ENCODE results near the gene PLXND1.
"Not testable (repeated sequence)": the region's sequence is repeated elsewhere in the genome, so short reads cannot be mapped to it uniquely, and the experiment has no call there.

Gene PLXND1

DNA sequence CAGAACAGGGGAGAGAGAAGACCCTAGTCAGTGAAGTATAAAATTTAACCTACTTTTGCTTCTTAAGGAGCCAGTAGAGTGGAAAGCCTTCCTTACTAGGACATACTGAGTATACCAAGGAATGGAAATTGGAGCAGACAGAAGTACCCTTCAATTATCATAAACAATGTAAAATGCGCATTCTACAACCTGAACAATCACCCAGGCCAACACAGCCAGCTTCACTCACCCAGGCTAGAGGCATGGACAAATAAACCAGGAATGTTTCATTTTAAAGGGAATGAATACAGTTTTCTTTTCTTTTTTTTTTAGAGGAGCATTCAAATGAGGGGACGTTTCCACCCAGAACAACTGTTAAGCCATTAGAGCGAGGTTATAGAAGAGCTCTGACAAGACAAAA is 41.9 kb upstream of the PLXND1 start:
- TF ChIP-seq CTCF (IDR thresholded peaks at IDR 0.05; ENCODE audit: control insufficient read depth, insufficient read depth, low read depth, low read length, missing control alignments) = no peak
- H3K4me3 ChIP-seq (ENCODE audit: control insufficient read depth, low read depth, low read length) = no peak overlapping the region
- DNase-seq (ENCODE audit: low read depth) = no peak

DNA sequence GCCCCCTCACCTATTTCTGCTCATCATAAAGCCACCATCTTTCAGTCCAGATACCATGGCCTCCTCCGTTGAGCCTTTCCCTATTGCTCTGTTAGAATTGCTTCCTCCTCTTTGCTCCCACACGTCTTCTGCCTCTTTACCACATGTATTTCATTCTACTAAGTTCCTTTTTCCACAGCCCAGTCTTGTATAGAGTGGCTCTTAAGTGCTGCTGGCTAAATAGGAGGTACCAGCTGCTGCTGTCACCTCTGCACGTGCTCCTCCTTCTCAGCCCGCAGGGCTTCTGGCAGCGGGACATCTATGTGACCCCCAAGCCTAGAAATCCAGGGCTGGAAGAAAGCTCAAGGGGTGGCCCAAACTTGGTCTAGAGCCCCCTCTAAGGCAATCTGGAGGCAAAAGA is 38.8 kb upstream of the PLXND1 start:
- no peak overlapping the region for H3K4me3 ChIP-seq (ENCODE audit: control insufficient read depth, low read depth, low read length)
- DNase-seq (ENCODE audit: low read depth) = no peak
- no peak for TF ChIP-seq CTCF (IDR thresholded peaks at IDR 0.05; ENCODE audit: control insufficient read depth, insufficient read depth, low read depth, low read length, missing control alignments)

GRCh38 chr3:129644836-129645235 is 38.4 kb upstream of the PLXND1 start:
- DNase-seq (ENCODE audit: low read depth) = no peak
- H3K4me3 ChIP-seq (ENCODE audit: control insufficient read depth, low read depth, low read length) = no peak overlapping the region
- TF ChIP-seq CTCF (IDR thresholded peaks at IDR 0.05; ENCODE audit: control insufficient read depth, insufficient read depth, low read depth, low read length, missing control alignments) = no peak

DNA sequence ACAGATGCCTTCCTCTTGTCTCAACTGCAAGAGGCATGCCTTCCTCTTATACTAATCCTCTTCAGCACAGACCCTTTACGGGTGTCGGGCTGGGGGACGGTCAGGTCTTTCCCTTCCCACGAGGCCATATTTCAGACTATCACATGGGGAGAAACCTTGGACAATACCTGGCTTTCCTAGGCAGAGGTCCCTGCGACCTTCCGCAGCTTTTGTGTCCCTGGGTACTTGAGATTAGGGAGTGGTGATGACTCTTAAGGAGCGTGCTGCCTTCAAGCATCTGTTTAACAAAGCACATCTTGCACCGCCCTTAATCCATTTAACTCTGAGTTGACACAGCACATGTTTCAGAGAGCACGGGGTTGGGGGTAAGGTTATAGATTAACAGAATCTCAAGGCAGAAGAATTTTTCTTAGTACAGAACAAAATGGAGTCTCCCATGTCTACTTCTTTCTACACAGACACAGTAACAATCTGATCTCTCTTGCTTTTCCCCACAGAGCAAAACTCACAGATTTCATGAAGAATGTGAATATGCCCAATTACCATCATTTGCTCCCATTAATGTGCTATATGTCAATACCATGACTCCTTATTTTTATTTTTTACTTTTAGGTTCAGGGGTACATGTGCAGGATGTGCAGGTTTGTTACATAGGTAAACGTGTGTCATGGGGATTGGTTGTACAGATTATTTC is 35.2 kb upstream of the PLXND1 start:
- H3K4me3 ChIP-seq (ENCODE audit: control insufficient read depth, low read depth, low read length); DNase-seq (ENCODE audit: low read depth): not testable (repeated sequence)

DNA sequence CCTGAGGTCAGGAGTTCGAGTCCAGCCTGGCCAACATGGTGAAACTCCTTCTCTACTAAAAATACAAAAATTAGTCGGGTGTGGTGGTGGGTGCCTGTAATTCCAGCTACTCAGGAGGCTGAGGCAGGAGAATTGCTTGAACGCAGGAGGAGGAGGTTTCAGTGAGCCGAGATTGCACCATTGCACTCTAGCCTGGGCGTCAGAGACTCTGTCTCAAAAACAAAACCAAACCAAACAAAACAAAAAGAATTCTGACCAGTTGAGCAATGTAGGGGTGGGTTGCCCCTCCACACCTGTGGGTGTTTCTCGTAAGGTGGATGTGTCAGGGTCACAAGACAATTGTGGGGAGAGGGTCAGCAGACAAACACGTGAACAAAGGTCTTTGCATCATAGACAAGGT is 34.5 kb upstream of the PLXND1 start:
- not testable (repeated sequence) for H3K4me3 ChIP-seq (ENCODE audit: control insufficient read depth, low read depth, low read length); DNase-seq (ENCODE audit: low read depth)

GRCh38 chr3:129638481-129638880 is 32.0 kb upstream of the PLXND1 start:
- no peak overlapping the region for H3K4me3 ChIP-seq (ENCODE audit: control insufficient read depth, low read depth, low read length)
- DNase-seq (ENCODE audit: low read depth) = no peak

DNA sequence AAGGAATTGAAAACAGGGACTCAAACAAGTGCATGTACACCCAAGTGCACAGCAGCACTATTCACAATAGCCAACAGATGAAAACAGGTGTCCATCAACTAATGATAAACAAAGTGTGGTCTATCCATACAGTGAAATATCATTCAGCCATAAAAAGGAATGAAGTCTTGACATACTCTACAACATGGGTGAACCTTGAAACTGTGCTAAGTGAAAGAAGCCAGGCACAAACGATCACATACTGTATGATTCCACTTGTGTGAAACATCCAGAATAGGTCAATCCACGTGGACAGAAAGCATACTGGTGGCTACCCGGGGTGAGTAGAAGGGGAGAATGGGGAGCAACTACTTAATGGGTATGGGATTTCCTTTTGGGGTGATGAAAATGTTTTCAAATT is 29.6 kb upstream of the PLXND1 start:
- H3K4me3 ChIP-seq (ENCODE audit: control insufficient read depth, low read depth, low read length) = no peak overlapping the region
- TF ChIP-seq CTCF (IDR thresholded peaks at IDR 0.05; ENCODE audit: control insufficient read depth, insufficient read depth, low read depth, low read length, missing control alignments) = no peak
- no peak for DNase-seq (ENCODE audit: low read depth)

More at GRCh38 chr3:129638481-129638880, 32.0 kb upstream of the PLXND1 start:
- TF ChIP-seq CTCF (IDR thresholded peaks at IDR 0.05; ENCODE audit: control insufficient read depth, insufficient read depth, low read depth, low read length, missing control alignments) = no peak

DNA sequence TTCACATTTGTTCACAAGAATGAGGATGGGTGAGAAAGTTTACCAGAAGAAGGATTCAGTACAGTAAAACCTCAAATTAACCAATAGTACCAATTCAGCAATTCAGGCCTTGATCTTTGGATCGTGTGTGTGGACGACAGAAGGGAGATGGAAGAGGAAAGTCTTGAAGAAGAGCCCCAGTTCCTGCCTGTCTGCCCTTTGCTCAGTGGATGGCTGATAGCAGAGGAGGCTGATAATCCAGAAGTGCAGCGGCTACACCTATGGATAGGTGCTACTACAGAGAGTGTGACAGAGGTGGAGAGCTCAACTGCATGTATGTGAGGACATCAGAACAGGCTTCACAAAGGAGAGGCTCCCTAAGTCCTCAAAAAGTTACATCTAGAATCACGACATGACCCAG is 29.2 kb upstream of the PLXND1 start:
- H3K4me3 ChIP-seq (ENCODE audit: control insufficient read depth, low read depth, low read length) = no peak overlapping the region
- TF ChIP-seq CTCF (IDR thresholded peaks at IDR 0.05; ENCODE audit: control insufficient read depth, insufficient read depth, low read depth, low read length, missing control alignments) = no peak
- DNase-seq (ENCODE audit: low read depth) = no peak
